ENCODE results near the gene GPSM3. TPM values are rescaled to one million over a fixed set of nuclear protein-coding genes. Genes with fewer than 3 reads are reported as not detected.

The GPSM3 gene
- total and polyA plus RNA-seq, 3 donors from 2014 or later, result 5.4 to 11.3 (median 7.7) TPM

DNA sequence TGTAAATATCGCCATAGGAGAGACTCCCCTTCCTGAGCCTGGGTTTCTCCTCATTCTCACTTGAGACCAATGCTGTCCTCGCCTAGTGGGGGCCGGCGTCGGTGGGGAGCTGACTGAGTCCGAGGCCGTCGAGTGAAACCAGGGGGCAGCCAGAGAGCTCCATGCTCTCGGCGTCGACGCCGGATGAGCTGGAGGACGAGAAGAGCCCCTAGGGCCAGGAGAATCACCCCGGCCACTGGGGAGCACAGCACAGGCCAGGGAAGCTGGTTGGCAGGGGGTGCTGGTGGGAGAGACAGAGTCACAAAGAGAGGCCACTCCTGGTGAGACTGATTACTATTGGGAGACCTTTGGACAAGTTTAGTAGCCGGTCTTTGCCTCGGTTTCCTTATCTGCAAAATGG is 6.4 kb upstream of the GPSM3 start:
- Histone ChIP-seq H3K4me3 (no peak overlapping the region), H3K4me1 (peaks cover 20% of the 10 kb centered on the region), H3K27me3 (no peaks in the 10 kb centered on the region), H3K27ac (no peak overlapping the region), H3K36me3 (ENCODE audit: low read depth, missing control alignments) (no peaks in the 10 kb centered on the region), H3K9me3 (no peaks in the 10 kb centered on the region)
- TF ChIP-seq CTCF (IDR thresholded peaks at IDR 0.05) (no peak), POLR2A (IDR thresholded peaks at IDR 0.05) (no peak)
- no peak for DNase-seq
- intact Hi-C loops (cut with DNase I; ENCODE audit: low total_unique reads), result no loop called here
- WGBS, 2 donors, result 83 to 88% methylated on average over 17 of the region's 17 CpGs

GRCh38 chr6:32198345-32198696 is 5.9 kb upstream of the GPSM3 start:
- no peak for DNase-seq
- H3K9me3 ChIP-seq, result no peaks in the 10 kb centered on the region
- no peak overlapping the region for H3K4me3 ChIP-seq
- WGBS, 2 donors, result 73 to 92% methylated on average over 3 of the region's 3 CpGs
- H3K27me3 ChIP-seq, result no peaks in the 10 kb centered on the region
- TF ChIP-seq CTCF (IDR thresholded peaks at IDR 0.05) (no peak), POLR2A (IDR thresholded peaks at IDR 0.05) (no peak)
- H3K4me1 ChIP-seq, result peaks cover 20% of the 10 kb centered on the region
- intact Hi-C loops (cut with DNase I; ENCODE audit: low total_unique reads), result no loop called here
- H3K36me3 ChIP-seq (ENCODE audit: low read depth, missing control alignments), result no peaks in the 10 kb centered on the region
- H3K27ac ChIP-seq, result no peak overlapping the region

GRCh38 chr6:32196682-32197616 is 4.5 kb upstream of the GPSM3 start:
- DNase-seq, result peak; percentile 48
- WGBS, 2 donors, result 6 to 10% methylated on average over 19 to 28 of the region's 28 CpGs
- TF ChIP-seq CTCF (IDR thresholded peaks at IDR 0.05) (no peak), POLR2A (IDR thresholded peaks at IDR 0.05) (no peak)
- Histone ChIP-seq H3K4me1 (peaks cover 20% of the 10 kb centered on the region), H3K4me3 (peak overlapping the region; percentile 87 to 99), H3K27ac (peak overlapping the region; percentile 100), H3K27me3 (no peaks in the 10 kb centered on the region), H3K9me3 (no peaks in the 10 kb centered on the region), H3K36me3 (ENCODE audit: low read depth, missing control alignments) (no peaks in the 10 kb centered on the region)
- intact Hi-C loops (cut with DNase I; ENCODE audit: low total_unique reads), result no loop called here

- no peaks in the 10 kb centered on the region for H3K9me3 ChIP-seq
- intact Hi-C loops (cut with DNase I; ENCODE audit: low total_unique reads), result no loop called here
- peak overlapping the region; percentile 100 for H3K27ac ChIP-seq
- no peaks in the 10 kb centered on the region for H3K27me3 ChIP-seq
- DNase-seq, result peak; percentile 97
- TF ChIP-seq CTCF (IDR thresholded peaks at IDR 0.05) (no peak), POLR2A (IDR thresholded peaks at IDR 0.05) (peak; percentile 98)
- no peaks in the 10 kb centered on the region for H3K36me3 ChIP-seq (ENCODE audit: low read depth, missing control alignments)
- peaks cover 23% of the 10 kb centered on the region for H3K4me1 ChIP-seq
- H3K4me3 ChIP-seq, result peak overlapping the region; percentile 87 to 99
- 0% methylated on average over 15 to 57 of the region's 58 CpGs for WGBS, 2 donors
Measured at GRCh38 chr6:32195902-32196681, 3.6 kb upstream of the GPSM3 start.
